ENCODE data around the gene POU2F2. TPM values are rescaled to one million over a fixed set of nuclear protein-coding genes. Genes with fewer than 3 reads are reported as not detected.
A peak's percentile ranks its signal among the peaks of the same experiment; 100 is the strongest.

The POU2F2 gene
- polyA plus RNA-seq, 2 of the 4 experiments (the other 2 are of a cell fraction): 0.16 to 0.28 TPM

GRCh38 chr19:42153672-42154433 is 21.6 kb upstream of the POU2F2 start:
- FAIRE-seq (no peak), ATAC-seq (no peak), DNase-seq (ENCODE audit: low read depth in 1 of 2, low spot score in 1 of 2) (no peak)
- no peak for TF ChIP-seq JUN (IDR thresholded peaks at IDR 0.05)
- TF ChIP-seq EP300 (IDR thresholded peaks at IDR 0.05): no peak
- no peak for TF ChIP-seq BHLHE40 (IDR thresholded peaks at IDR 0.05; ENCODE audit: low read depth, low read length)
- TF ChIP-seq ATOH8 (CRISPR knock-in tag; IDR thresholded peaks at IDR 0.05; ENCODE audit: low read depth): no peak
- TF ChIP-seq CBX2 (IDR thresholded peaks at IDR 0.05; ENCODE audit: borderline replicate concordance, low read depth): no peak
- TF ChIP-seq JUNB (IDR thresholded peaks at IDR 0.05): no peak
- H3K4me2 ChIP-seq: no peak overlapping the region
- H3K4me3 ChIP-seq: no peak overlapping the region
- H3K9me3 ChIP-seq: no peaks in the 10 kb centered on the region
- ChIA-PET CTCF (interaction anchor here (0.9 to 23.2 kb wide), 7 partner anchors 12 to 247 kb away, joined by 3 to 678 read pairs (median 10); partner anchors contain the start of gene POU2F2), POLR2A (no interaction called here)
- WGBS (ENCODE audit: missing lambda C conversion rate): 35% methylated on average over 20 of the region's 20 CpGs
- H3K27ac ChIP-seq: no peak overlapping the region
- H3K4me1 ChIP-seq: no peaks in the 10 kb centered on the region

- FAIRE-seq (no peak), DNase-seq (ENCODE audit: low read depth in 1 of 2, low spot score in 1 of 2) (no peak), ATAC-seq (peak; percentile 2 to 25; a peak in 3 of 6 replicates)
- CTCF ChIA-PET: interaction anchor here (0.9 to 23.2 kb wide), 6 partner anchors 12 to 248 kb away, joined by 3 to 678 read pairs (median 7); partner anchors contain the start of gene POU2F2
- Histone ChIP-seq H3K4me1 (no peaks in the 10 kb centered on the region), H3K4me2 (no peak overlapping the region), H3K4me3 (no peak overlapping the region), H3K9me3 (no peaks in the 10 kb centered on the region), H3K27ac (no peak overlapping the region)
- POLR2A ChIA-PET: interaction anchor here (0.8 kb wide), 1 partner anchor 77 kb away, joined by 3 read pairs; the partner anchor contains the start of gene ZNF574
- TF ChIP-seq CHD2 (IDR thresholded peaks at IDR 0.05; ENCODE audit: low read length, partially characterized antibody) (no peak), ZC3H11A (IDR thresholded peaks at IDR 0.05) (no peak), KDM1A (IDR thresholded peaks at IDR 0.05; ENCODE audit: low read depth) (no peak), MYC (IDR thresholded peaks at IDR 0.05; ENCODE audit: borderline replicate concordance, low read length) (no peak), POLR2A (IDR thresholded peaks at IDR 0.05; ENCODE audit: low read length) (no peak; the same call in 1 of the 2 replicates), EP300 (IDR thresholded peaks at IDR 0.05) (no peak), NPAS2 (CRISPR knock-in tag; IDR thresholded peaks at IDR 0.05; ENCODE audit: borderline replicate concordance) (no peak)
- 72% methylated on average over 25 of the region's 25 CpGs for WGBS (ENCODE audit: missing lambda C conversion rate)
These were observed 20.8 kb upstream of the POU2F2 start for GRCh38 chr19:42152910-42153671.

- no peaks in the 10 kb centered on the region for H3K9me3 ChIP-seq
- FAIRE-seq: no peak
- TF ChIP-seq MAFK (IDR thresholded peaks at IDR 0.05; ENCODE audit: partially characterized antibody) (no peak), RARB (CRISPR knock-in tag; IDR thresholded peaks at IDR 0.05) (no peak), POLR2A (IDR thresholded peaks at IDR 0.05; ENCODE audit: low read length) (no peak), HEYL (CRISPR knock-in tag; IDR thresholded peaks at IDR 0.05) (no peak), FOSB (CRISPR knock-in tag; IDR thresholded peaks at IDR 0.05) (no peak), ATOH8 (CRISPR knock-in tag; IDR thresholded peaks at IDR 0.05; ENCODE audit: low read depth) (no peak), USF2 (IDR thresholded peaks at IDR 0.05) (no peak), MAZ (IDR thresholded peaks at IDR 0.05; ENCODE audit: borderline replicate concordance, low read depth, low read length) (no peak), CHD2 (IDR thresholded peaks at IDR 0.05; ENCODE audit: low read length, partially characterized antibody) (no peak), ZSCAN20 (CRISPR knock-in tag; IDR thresholded peaks at IDR 0.05) (no peak), FOXS1 (CRISPR knock-in tag; IDR thresholded peaks at IDR 0.05) (no peak), E2F6 (IDR thresholded peaks at IDR 0.05; ENCODE audit: borderline replicate concordance, low read depth) (no peak), SMC3 (IDR thresholded peaks at IDR 0.05) (no peak), TFCP2L1 (CRISPR knock-in tag; IDR thresholded peaks at IDR 0.05) (no peak), CBX2 (IDR thresholded peaks at IDR 0.05; ENCODE audit: borderline replicate concordance, low read depth) (no peak)
- no peak overlapping the region for H3K4me2 ChIP-seq
- no peak for DNase-seq (ENCODE audit: low read depth in 1 of 2, low spot score in 1 of 2)
- no peak overlapping the region for H3K4me3 ChIP-seq
- ATAC-seq: no peak
- 64% methylated on average over 20 of the region's 20 CpGs for WGBS (ENCODE audit: missing lambda C conversion rate)
- no peaks in the 10 kb centered on the region for H3K4me1 ChIP-seq
- ChIA-PET POLR2A (interaction anchor here (0.8 kb wide), 1 partner anchor 76 kb away, joined by 3 read pairs; the partner anchor contains the start of gene ZNF574), CTCF (interaction anchor here (1.2 to 23.2 kb wide), 8 partner anchors 13 to 128 kb away, joined by 4 to 678 read pairs (median 5); partner anchors contain the start of gene POU2F2)
- no peak overlapping the region for H3K27ac ChIP-seq
These were observed 19.8 kb upstream of the POU2F2 start for GRCh38 chr19:42151782-42152684.
